ENCODE measurements around the gene NFATC2. TPM values are rescaled to one million over a fixed set of nuclear protein-coding genes. Genes with fewer than 3 reads are reported as not detected.

NFATC2 gene
- total RNA-seq, 6 experiments from 2014 or later: 3.9 to 7.1 (median 4.7) TPM

GRCh38 chr20:51494241-51495110 is 48.0 kb downstream of the NFATC2 start:
- no peaks in the 10 kb centered on the region for H3K36me3 ChIP-seq
- ATAC-seq (no peak), DNase-seq (no peak)
- H3K4me3 ChIP-seq: no peak overlapping the region
- TF ChIP-seq POLR2A (IDR thresholded peaks at IDR 0.05): no peak
- TF ChIP-seq, protein P1, sequence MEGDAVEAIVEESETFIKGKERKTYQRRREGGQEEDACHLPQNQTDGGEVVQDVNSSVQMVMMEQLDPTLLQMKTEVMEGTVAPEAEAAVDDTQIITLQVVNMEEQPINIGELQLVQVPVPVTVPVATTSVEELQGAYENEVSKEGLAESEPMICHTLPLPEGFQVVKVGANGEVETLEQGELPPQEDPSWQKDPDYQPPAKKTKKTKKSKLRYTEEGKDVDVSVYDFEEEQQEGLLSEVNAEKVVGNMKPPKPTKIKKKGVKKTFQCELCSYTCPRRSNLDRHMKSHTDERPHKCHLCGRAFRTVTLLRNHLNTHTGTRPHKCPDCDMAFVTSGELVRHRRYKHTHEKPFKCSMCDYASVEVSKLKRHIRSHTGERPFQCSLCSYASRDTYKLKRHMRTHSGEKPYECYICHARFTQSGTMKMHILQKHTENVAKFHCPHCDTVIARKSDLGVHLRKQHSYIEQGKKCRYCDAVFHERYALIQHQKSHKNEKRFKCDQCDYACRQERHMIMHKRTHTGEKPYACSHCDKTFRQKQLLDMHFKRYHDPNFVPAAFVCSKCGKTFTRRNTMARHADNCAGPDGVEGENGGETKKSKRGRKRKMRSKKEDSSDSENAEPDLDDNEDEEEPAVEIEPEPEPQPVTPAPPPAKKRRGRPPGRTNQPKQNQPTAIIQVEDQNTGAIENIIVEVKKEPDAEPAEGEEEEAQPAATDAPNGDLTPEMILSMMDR (IDR thresholded peaks at IDR 0.05): no peak
- no peaks in the 10 kb centered on the region for H3K27me3 ChIP-seq
- intact Hi-C loops (cut with DNase I): no loop called here
- no peak overlapping the region for H3K27ac ChIP-seq
- H3K4me1 ChIP-seq: no peaks in the 10 kb centered on the region
- WGBS (ENCODE audit: insufficient coverage, low coverage, low lambda C conversion rate, missing lambda C conversion rate): 67% methylated on average over 13 of the region's 16 CpGs
- no peaks in the 10 kb centered on the region for H3K9me3 ChIP-seq

DNA sequence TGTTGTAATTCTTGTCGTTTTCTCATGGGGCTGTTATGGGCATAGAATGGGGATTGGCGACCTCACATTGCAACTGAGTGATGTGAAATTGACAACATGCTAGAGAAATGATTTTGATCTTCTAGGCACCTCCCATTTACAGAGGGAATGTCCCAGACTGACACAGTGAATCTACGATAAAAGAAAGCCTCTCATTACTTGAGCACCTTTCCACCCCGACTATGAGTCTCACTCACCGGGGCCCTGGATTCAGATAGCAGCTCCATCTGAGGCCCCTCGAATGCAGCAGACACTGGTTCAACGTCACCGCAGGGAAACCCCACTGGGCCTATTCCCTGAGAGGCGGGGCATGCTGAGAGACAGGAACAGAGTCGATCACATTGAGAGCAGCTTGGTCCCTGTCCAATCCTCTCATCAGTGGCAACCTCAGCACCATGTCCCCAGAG is 49.1 kb downstream of the NFATC2 start:
- no peak overlapping the region for H3K27ac ChIP-seq
- ATAC-seq (no peak), DNase-seq (no peak)
- no peaks in the 10 kb centered on the region for H3K9me3 ChIP-seq
- TF ChIP-seq, protein P1 (IDR thresholded peaks at IDR 0.05): no peak
- no peak for TF ChIP-seq POLR2A (IDR thresholded peaks at IDR 0.05)
- H3K4me3 ChIP-seq: no peak overlapping the region
- 85% methylated on average over 3 of the region's 10 CpGs for WGBS (ENCODE audit: insufficient coverage, low coverage, low lambda C conversion rate, missing lambda C conversion rate)
- intact Hi-C loops (cut with DNase I): no loop called here
- no peaks in the 10 kb centered on the region for H3K4me1 ChIP-seq
- no peaks in the 10 kb centered on the region for H3K36me3 ChIP-seq
- H3K27me3 ChIP-seq: no peaks in the 10 kb centered on the region

DNA sequence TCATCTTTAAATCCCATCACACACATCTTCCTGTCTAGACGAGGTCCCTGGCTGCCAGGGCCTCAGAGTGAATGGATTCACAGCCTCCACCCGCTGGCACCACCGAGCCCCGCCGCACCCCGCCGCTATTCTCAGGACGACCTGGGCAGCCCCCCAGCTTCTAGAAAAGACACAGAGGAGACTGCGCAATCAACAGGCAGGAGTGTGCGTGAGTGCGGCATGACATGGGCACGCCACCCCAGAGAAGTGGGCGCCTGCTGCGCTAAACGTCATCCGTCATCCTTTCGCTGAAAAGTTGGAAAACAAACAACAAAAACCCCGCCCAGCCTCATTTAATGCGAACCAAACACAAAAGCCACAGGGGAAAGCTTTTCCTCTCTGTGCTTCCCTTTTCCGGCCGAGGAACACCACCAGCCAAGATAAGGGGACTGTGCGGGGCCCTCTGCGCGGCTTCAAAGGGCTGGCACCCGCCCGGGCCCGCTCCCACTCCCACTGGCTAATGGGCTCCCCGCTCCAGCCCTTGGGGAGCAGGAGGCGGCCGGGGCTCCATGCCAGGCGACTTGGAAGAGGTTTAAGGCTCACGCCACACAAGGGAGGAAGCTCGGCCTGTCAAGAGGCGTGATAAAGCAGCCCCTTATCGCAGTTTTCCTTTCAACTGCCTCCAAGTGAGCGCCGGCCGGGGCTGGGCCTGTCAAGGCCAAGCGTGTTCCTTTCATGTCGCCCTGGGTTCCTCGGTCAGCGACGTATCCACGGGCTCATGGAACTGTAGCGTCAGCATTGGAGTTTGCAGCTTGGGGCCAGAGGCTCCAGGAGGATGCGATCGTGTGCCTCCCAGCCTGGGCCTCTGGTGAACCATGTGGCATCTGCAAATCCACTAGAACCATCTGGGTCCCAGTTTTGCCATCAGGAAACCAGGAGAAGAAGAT is 50.1 kb downstream of the NFATC2 start:
- H3K4me3 ChIP-seq: no peak overlapping the region

GRCh38 chr20:51491393-51491792 is 51.1 kb downstream of the NFATC2 start:
- H3K27ac ChIP-seq: no peak overlapping the region
- intact Hi-C loops (cut with DNase I): no loop called here
- TF ChIP-seq, protein P1 (IDR thresholded peaks at IDR 0.05): no peak
- no peak for TF ChIP-seq POLR2A (IDR thresholded peaks at IDR 0.05)
- no peak for ATAC-seq
- no peak for DNase-seq
- H3K4me1 ChIP-seq: no peaks in the 10 kb centered on the region
- no peak overlapping the region for H3K4me3 ChIP-seq
- no peaks in the 10 kb centered on the region for H3K9me3 ChIP-seq
- WGBS (ENCODE audit: insufficient coverage, low coverage, low lambda C conversion rate, missing lambda C conversion rate): 58% methylated on average over 4 of the region's 11 CpGs
- H3K36me3 ChIP-seq: no peaks in the 10 kb centered on the region
- no peaks in the 10 kb centered on the region for H3K27me3 ChIP-seq

More for the DNA sequence above, 50.1 kb downstream of the NFATC2 start:
- TF ChIP-seq POLR2A (IDR thresholded peaks at IDR 0.05): no peak
- TF ChIP-seq, protein P1 (IDR thresholded peaks at IDR 0.05): no peak
- no peaks in the 10 kb centered on the region for H3K4me1 ChIP-seq
- no peaks in the 10 kb centered on the region for H3K36me3 ChIP-seq
- no peaks in the 10 kb centered on the region for H3K9me3 ChIP-seq
- H3K27ac ChIP-seq: no peak overlapping the region
- intact Hi-C loops (cut with DNase I): no loop called here
- peak in 2 of 3 donors; percentile 51 to 57 for DNase-seq
- 63% methylated on average over 20 of the region's 47 CpGs for WGBS (ENCODE audit: insufficient coverage, low coverage, low lambda C conversion rate, missing lambda C conversion rate)
- ATAC-seq: peak; percentile 70 to 81 (median 78)
- no peaks in the 10 kb centered on the region for H3K27me3 ChIP-seq
